Measurements from ENCODE around the gene RPS27L. TPM values are rescaled to one million over a fixed set of nuclear protein-coding genes. Genes with fewer than 3 reads are reported as not detected.

Gene RPS27L
- total and polyA plus RNA-seq, 3 experiments from 2014 or later = 193 to 221 (median 214) TPM

DNA sequence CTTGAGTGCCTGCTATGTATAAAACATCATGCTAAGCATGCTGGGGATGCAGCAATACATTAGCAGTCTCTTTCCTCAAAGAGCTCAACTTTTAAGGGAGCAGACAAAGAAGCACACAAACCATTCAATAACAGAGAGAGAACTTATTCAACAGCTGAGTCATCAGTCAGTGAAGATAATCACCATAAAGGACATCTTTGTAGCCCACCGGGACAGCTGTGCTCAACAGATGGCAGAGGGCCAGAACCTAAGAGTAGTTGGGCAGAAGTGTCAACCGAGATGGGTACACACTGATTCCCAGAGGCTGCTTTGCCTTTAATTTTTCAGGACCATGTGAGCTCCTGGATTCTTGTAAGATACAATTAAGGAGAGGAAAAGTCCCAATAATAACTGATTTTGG, 27.9 kb upstream of the RPS27L start:
- H3K27ac Mint-ChIP-seq = peak overlapping the region in 1 of 8 donors; percentile 40
- Histone ChIP-seq H3K27ac (ENCODE audit: low read depth, low read length) (no peak overlapping the region), H3K36me3 (ENCODE audit: insufficient read depth, low read length) (no peaks in the 10 kb centered on the region), H3K4me3 (ENCODE audit: low read length) (no peak overlapping the region), H3K9me3 (ENCODE audit: low read length) (no peaks in the 10 kb centered on the region), H3K27me3 (ENCODE audit: insufficient read depth, low read length, poor library complexity, severe bottlenecking) (no peaks in the 10 kb centered on the region), H3K4me1 (ENCODE audit: insufficient read depth, low read length) (peaks cover 9% of the 10 kb centered on the region)
- peak overlapping the region in 1 of 7 donors; percentile 38 for H3K4me3 Mint-ChIP-seq
- CTCF ChIA-PET = interaction anchor here (1.0 to 1.3 kb wide), 2 partner anchors 11 to 17 kb away, joined by 4 read pairs; no protein-coding TSS in a partner anchor
- DNase-seq = no peak
- H3K4me1 Mint-ChIP-seq = peaks cover 13 to 17% (median 14%) of the 10 kb centered on the region in 3 donors
- peaks cover 0 to 10% (median 0%) of the 10 kb centered on the region in 3 donors for H3K36me3 Mint-ChIP-seq
- no peaks in the 10 kb centered on the region for H3K9me3 Mint-ChIP-seq
- no peaks in the 10 kb centered on the region for H3K27me3 Mint-ChIP-seq
- POLR2A ChIA-PET = no interaction called here

DNA sequence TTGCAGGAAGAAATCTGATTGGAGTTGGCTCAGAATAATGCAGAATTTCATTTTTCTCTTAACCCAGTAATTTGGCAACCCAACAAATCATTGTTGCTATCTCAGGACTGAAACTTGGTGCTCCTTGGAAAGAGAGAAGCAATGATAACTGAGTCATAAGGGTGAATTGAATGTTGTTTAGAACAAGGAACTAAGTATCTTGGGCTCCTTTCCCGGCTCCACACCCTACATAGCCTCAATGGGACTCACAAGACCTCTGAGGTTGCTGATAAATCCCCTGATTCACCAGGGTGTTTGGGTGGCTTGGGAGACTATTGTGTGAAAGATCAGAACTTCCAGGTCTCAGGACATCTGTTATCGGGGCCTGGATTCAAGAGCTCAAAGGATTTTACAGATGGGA, 24.4 kb upstream of the RPS27L start:
- H3K4me1 ChIP-seq (ENCODE audit: insufficient read depth, low read length) = no peaks in the 10 kb centered on the region
- no peaks in the 10 kb centered on the region for H3K36me3 ChIP-seq (ENCODE audit: insufficient read depth, low read length)
- no peak overlapping the region for H3K4me3 ChIP-seq (ENCODE audit: low read length)
- H3K27me3 ChIP-seq (ENCODE audit: insufficient read depth, low read length, poor library complexity, severe bottlenecking) = no peaks in the 10 kb centered on the region
- Mint-ChIP-seq H3K4me3 (no peak overlapping the region), H3K4me1 (no peaks in the 10 kb centered on the region), H3K9me3 (no peaks in the 10 kb centered on the region), H3K36me3 (no peaks in the 10 kb centered on the region), H3K27me3 (no peaks in the 10 kb centered on the region), H3K27ac (no peak overlapping the region)
- ChIA-PET CTCF (no interaction called here), POLR2A (no interaction called here)
- no peak for DNase-seq
- no peaks in the 10 kb centered on the region for H3K9me3 ChIP-seq (ENCODE audit: low read length)
- H3K27ac ChIP-seq (ENCODE audit: low read depth, low read length) = no peak overlapping the region

DNA sequence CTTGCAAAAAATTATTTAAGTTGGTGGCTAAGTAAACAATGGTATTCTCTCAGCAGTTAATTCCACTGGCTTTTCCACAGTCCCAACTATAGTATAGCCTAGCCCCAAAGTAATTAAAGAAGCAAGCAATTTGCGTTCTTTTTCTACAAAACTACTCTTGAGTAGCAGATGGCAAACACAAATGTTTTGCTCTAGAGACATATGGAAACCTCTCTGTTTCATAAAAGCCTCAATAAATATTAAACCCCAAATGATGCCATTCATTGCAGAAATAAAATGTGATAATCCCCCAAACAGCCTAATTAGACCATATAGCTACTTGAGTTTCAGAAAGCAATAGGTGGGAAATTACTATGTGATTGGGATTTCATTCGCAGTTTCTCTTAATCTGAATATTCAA, 23.5 kb upstream of the RPS27L start:
- Mint-ChIP-seq H3K4me3 (no peak overlapping the region), H3K27ac (no peak overlapping the region), H3K9me3 (no peaks in the 10 kb centered on the region), H3K4me1 (no peaks in the 10 kb centered on the region), H3K27me3 (no peaks in the 10 kb centered on the region), H3K36me3 (no peaks in the 10 kb centered on the region)
- DNase-seq = no peak
- H3K9me3 ChIP-seq (ENCODE audit: low read length) = no peaks in the 10 kb centered on the region
- ChIA-PET POLR2A (no interaction called here), CTCF (interaction anchor here (1.4 kb wide), 1 partner anchor 14 kb away, joined by 4 read pairs; no protein-coding TSS in a partner anchor)
- no peaks in the 10 kb centered on the region for H3K4me1 ChIP-seq (ENCODE audit: insufficient read depth, low read length)
- no peaks in the 10 kb centered on the region for H3K36me3 ChIP-seq (ENCODE audit: insufficient read depth, low read length)
- no peaks in the 10 kb centered on the region for H3K27me3 ChIP-seq (ENCODE audit: insufficient read depth, low read length, poor library complexity, severe bottlenecking)
- no peak overlapping the region for H3K4me3 ChIP-seq (ENCODE audit: low read length)
- no peak overlapping the region for H3K27ac ChIP-seq (ENCODE audit: low read depth, low read length)

DNA sequence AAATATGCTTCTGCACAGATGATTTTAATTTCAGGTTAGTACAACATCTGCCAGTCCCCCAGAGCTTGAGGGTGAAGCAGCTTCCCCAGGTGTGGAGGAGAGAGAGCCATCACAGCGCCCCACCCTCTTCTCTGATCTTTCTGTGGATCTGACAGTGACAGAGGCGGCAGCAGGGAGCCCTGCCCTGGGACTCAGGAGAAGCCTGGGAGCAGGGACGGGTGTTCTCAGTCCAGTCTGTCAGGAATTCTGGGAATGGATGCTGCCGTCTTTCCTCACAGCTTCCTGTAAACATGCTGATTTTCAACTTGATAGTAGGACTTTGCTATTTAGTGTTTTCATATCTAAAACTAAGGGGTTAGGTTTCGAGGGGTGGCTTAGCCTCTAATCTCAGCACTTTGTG, 20.8 kb upstream of the RPS27L start:
- ChIA-PET POLR2A (interaction anchor here (0.6 kb wide), 1 partner anchor 93 kb away, joined by 3 read pairs; no protein-coding TSS in a partner anchor), CTCF (no interaction called here)
- H3K9me3 Mint-ChIP-seq = no peaks in the 10 kb centered on the region
- Histone ChIP-seq H3K9me3 (ENCODE audit: low read length) (no peaks in the 10 kb centered on the region), H3K36me3 (ENCODE audit: insufficient read depth, low read length) (no peaks in the 10 kb centered on the region), H3K4me1 (ENCODE audit: insufficient read depth, low read length) (no peaks in the 10 kb centered on the region), H3K4me3 (ENCODE audit: low read length) (no peak overlapping the region), H3K27ac (ENCODE audit: low read depth, low read length) (no peak overlapping the region), H3K27me3 (ENCODE audit: insufficient read depth, low read length, poor library complexity, severe bottlenecking) (no peaks in the 10 kb centered on the region)
- H3K4me1 Mint-ChIP-seq = no peaks in the 10 kb centered on the region
- no peak for DNase-seq
- H3K27ac Mint-ChIP-seq = no peak overlapping the region
- no peaks in the 10 kb centered on the region for H3K27me3 Mint-ChIP-seq
- no peaks in the 10 kb centered on the region for H3K36me3 Mint-ChIP-seq
- no peak overlapping the region for H3K4me3 Mint-ChIP-seq

DNA sequence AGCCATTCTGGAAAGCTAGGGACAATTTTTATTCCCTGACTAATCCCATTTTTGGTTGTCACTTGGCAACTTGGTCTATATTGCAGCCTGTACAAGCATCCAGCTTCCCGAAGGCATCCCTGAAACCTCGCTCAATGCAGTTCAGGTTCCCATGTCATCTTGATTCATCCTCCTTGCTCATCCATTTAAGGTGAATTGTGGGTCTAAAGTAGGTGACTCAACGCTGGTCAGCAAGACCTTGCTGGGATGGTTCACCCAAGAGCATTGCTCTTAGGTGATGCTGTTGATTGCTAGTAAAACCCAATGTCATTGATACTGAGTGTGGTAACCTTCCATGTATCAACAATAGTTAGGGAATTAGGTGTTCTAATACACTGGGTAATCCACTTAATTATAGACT, 19.0 kb upstream of the RPS27L start:
- no peaks in the 10 kb centered on the region for H3K27me3 ChIP-seq (ENCODE audit: insufficient read depth, low read length, poor library complexity, severe bottlenecking)
- H3K4me3 ChIP-seq (ENCODE audit: low read length) = no peak overlapping the region
- DNase-seq = no peak
- H3K36me3 ChIP-seq (ENCODE audit: insufficient read depth, low read length) = no peaks in the 10 kb centered on the region
- POLR2A ChIA-PET = no interaction called here
- CTCF ChIA-PET = no interaction called here
- H3K36me3 Mint-ChIP-seq = no peaks in the 10 kb centered on the region
- no peak overlapping the region for H3K4me3 Mint-ChIP-seq
- no peak overlapping the region for H3K27ac ChIP-seq (ENCODE audit: low read depth, low read length)
- no peaks in the 10 kb centered on the region for H3K4me1 Mint-ChIP-seq
- H3K27me3 Mint-ChIP-seq = no peaks in the 10 kb centered on the region
- no peaks in the 10 kb centered on the region for H3K9me3 Mint-ChIP-seq
- no peak overlapping the region for H3K27ac Mint-ChIP-seq
- H3K4me1 ChIP-seq (ENCODE audit: insufficient read depth, low read length) = no peaks in the 10 kb centered on the region
- no peaks in the 10 kb centered on the region for H3K9me3 ChIP-seq (ENCODE audit: low read length)

DNA sequence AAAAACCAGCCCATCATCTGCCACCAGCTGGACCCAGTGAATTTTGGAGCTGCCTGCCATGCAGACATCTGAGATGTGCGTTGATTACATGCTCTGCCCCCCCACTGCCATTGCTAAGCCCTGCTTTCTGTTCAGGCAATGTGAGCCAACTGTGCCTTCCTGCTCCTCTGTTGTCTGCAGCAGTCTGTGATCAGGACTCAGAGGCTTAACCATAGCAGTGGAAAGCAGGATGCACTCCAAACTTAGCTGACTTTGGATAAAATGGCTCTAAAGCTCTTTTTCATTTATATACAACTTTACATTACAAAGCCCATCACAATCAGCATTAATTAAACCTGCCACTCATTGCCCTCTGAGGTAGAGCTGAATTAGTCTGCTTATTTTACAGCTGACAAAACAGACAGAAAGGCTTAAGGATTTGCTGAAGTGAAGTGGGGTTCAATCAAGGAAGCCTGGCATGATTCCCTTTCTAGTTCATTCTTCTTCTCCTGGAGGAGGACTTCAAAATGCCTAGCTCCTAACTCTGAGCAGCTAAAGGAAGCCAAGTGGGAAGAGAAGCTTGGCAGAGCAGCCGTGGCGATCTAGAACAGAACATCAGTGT, 15.7 kb upstream of the RPS27L start:
- Mint-ChIP-seq H3K36me3 (no peaks in the 10 kb centered on the region), H3K27me3 (no peaks in the 10 kb centered on the region), H3K9me3 (no peaks in the 10 kb centered on the region), H3K27ac (no peak overlapping the region), H3K4me3 (no peak overlapping the region), H3K4me1 (no peaks in the 10 kb centered on the region)
- H3K4me1 ChIP-seq (ENCODE audit: insufficient read depth, low read length) = no peaks in the 10 kb centered on the region
- H3K36me3 ChIP-seq (ENCODE audit: insufficient read depth, low read length) = no peaks in the 10 kb centered on the region
- DNase-seq = no peak
- ChIA-PET POLR2A (no interaction called here), CTCF (interaction anchor here (1.6 kb wide), 1 partner anchor 16 kb away, joined by 5 read pairs; no protein-coding TSS in a partner anchor)
- no peak overlapping the region for H3K4me3 ChIP-seq (ENCODE audit: low read length)
- H3K27me3 ChIP-seq (ENCODE audit: insufficient read depth, low read length, poor library complexity, severe bottlenecking) = no peaks in the 10 kb centered on the region
- no peaks in the 10 kb centered on the region for H3K9me3 ChIP-seq (ENCODE audit: low read length)
- no peak overlapping the region for H3K27ac ChIP-seq (ENCODE audit: low read depth, low read length)

DNA sequence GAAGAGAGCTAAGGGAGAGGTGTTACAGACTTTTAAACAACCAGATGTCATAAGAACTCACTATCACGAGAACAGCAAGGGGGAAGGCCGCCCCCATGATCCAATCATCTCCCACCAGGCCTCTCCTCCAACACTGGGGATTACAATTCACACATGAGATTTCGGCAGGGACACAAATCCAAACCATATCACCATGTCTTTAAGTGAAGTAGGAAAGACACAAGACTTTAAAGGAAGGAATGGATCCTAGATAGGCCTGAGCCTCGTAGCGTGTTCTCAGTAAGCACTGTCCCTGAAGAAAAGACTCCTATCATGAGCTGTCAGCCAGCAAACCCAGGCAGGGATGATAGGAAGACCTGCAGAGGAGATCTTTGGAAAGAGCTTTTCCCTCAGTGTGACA, 15.1 kb upstream of the RPS27L start:
- Mint-ChIP-seq H3K4me1 (no peaks in the 10 kb centered on the region), H3K4me3 (no peak overlapping the region), H3K9me3 (no peaks in the 10 kb centered on the region), H3K36me3 (no peaks in the 10 kb centered on the region), H3K27me3 (no peaks in the 10 kb centered on the region), H3K27ac (no peak overlapping the region)
- ChIA-PET CTCF (interaction anchor here (1.6 kb wide), 1 partner anchor 16 kb away, joined by 5 read pairs; no protein-coding TSS in a partner anchor), POLR2A (no interaction called here)
- Histone ChIP-seq H3K4me1 (ENCODE audit: insufficient read depth, low read length) (no peaks in the 10 kb centered on the region), H3K9me3 (ENCODE audit: low read length) (no peaks in the 10 kb centered on the region), H3K4me3 (ENCODE audit: low read length) (no peak overlapping the region), H3K27me3 (ENCODE audit: insufficient read depth, low read length, poor library complexity, severe bottlenecking) (no peaks in the 10 kb centered on the region), H3K27ac (ENCODE audit: low read depth, low read length) (no peak overlapping the region), H3K36me3 (ENCODE audit: insufficient read depth, low read length) (no peaks in the 10 kb centered on the region)
- DNase-seq = no peak

DNA sequence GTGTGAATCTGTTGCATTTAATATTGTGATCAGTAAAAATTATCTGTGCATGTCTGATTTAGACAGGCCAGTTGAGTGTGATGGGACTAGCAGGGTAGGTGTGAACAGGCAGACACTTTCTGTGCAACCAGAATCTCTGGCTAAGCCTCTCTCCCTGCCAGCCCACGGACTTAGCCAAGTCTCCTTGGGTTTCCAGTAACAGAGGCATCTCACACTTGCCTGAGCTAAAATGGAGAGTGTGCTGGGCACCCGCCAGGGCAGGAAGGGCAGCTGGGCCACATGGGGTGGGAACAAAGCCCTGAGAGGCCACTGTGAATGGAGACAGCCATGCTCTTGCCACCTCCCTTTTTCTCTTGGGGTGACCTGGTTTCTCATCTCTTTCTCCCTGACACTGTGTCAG, 12.5 kb upstream of the RPS27L start:
- Mint-ChIP-seq H3K9me3 (no peaks in the 10 kb centered on the region), H3K27me3 (no peaks in the 10 kb centered on the region), H3K4me3 (no peak overlapping the region), H3K4me1 (peaks cover 0 to 5% (median 2%) of the 10 kb centered on the region in 3 donors), H3K27ac (peak overlapping the region in 1 of 8 donors; percentile 72), H3K36me3 (no peaks in the 10 kb centered on the region)
- ChIA-PET POLR2A (no interaction called here), CTCF (no interaction called here)
- no peaks in the 10 kb centered on the region for H3K4me1 ChIP-seq (ENCODE audit: insufficient read depth, low read length)
- DNase-seq = no peak
- no peaks in the 10 kb centered on the region for H3K36me3 ChIP-seq (ENCODE audit: insufficient read depth, low read length)
- no peaks in the 10 kb centered on the region for H3K9me3 ChIP-seq (ENCODE audit: low read length)
- H3K4me3 ChIP-seq (ENCODE audit: low read length) = no peak overlapping the region
- no peaks in the 10 kb centered on the region for H3K27me3 ChIP-seq (ENCODE audit: insufficient read depth, low read length, poor library complexity, severe bottlenecking)
- H3K27ac ChIP-seq (ENCODE audit: low read depth, low read length) = no peak overlapping the region

Measured in CD8-positive, alpha-beta memory T cell (primary cell).